K562 (cell line): ENCODE data around the gene GLUD1. TPM values are rescaled to one million over a fixed set of nuclear protein-coding genes. Genes with fewer than 3 reads are reported as not detected.

ENCODE experiments used
- CEBPG ChIP-seq, 3 experiments: fragments of 200-800 bp in 1 of 3; sonication (Bioruptor generic) in 1 of 3; sonication (generic) in 1 of 3; formaldehyde crosslinking in 1 of 3; IDR thresholded peaks in 2 of 3; conservative IDR thresholded peaks in 1 of 3; 2 replicates each; pipeline versions ENCODE4 v1.6.1 to v1.8.0; 2016 to 2022; ENCODE audit warnings: missing compliant biosample characterization in 2 of 3, missing genetic modification characterization in 2 of 3, mild to moderate bottlenecking in 1 of 3, missing genetic modification reagents in 1 of 3
- CSDE1 ChIP-seq, 2 experiments: fragments of 450-650 bp; IDR thresholded peaks; 2 replicates each; pipeline ENCODE4 v1.6.1; 2016; ENCODE audit warnings: mild to moderate bottlenecking in 1 of 2
- MEIS2 ChIP-seq: fragments of 450-650 bp; IDR thresholded peaks from 2 replicates; pipeline ENCODE4 v1.6.1; 2014; ENCODE audit warnings: mild to moderate bottlenecking; ENCODE audit not compliant: partially characterized antibody
- NCOR1 ChIP-seq: fragments of 450-650 bp; IDR thresholded peaks from 2 replicates; pipeline ENCODE4 v1.6.1; 2016; ENCODE audit warnings: mild to moderate bottlenecking, moderate library complexity
- SUPT5H ChIP-seq: fragments of 450-650 bp; IDR thresholded peaks from 2 replicates; pipeline ENCODE4 v1.6.1; 2016
- polyA plus RNA-seq, 8 experiments: library from polyadenylated mRNA; depleted of rRNA in 4 of 8; stranded (reverse) in 5 of 8; unstranded in 3 of 8; fragments of >200 nt; fragmentation: Nextera tagmentation in 2 of 8; fragmentation: Illumina TruSeq in 1 of 8; extraction: Ambion mirVana in 2 of 8; extraction: Trizol in 1 of 8; gene quantifications; 2 replicates each; pipeline versions ENCODE4 v1.2.1 to v1.2.3, GENCODE V29; 2011 to 2014; ENCODE audit warnings: inconsistent platforms in 1 of 8, missing spikeins in 1 of 8
- total RNA-seq, 7 experiments: library from RNA; depleted of rRNA in 6 of 7; stranded (reverse); fragments of >200 nt in 6 of 7; fragmentation: Illumina TruSeq in 2 of 7; extraction: Trizol in 2 of 7; gene quantifications; 2 replicates each; pipeline versions ENCODE4 v1.2.1 to v1.2.3, GENCODE V29; 2011 to 2021; ENCODE audit warnings: low replicate concordance in 1 of 7
- TF ChIP-seq, protein P1 (sequence below): fragments of 250-450 bp; sonication (Bioruptor Pico); IDR thresholded peaks from 2 replicates; pipeline ENCODE4 v1.5.0; 2021; ENCODE audit warnings: mild to moderate bottlenecking, moderate library complexity
- TF ChIP-seq, protein P2 (sequence below): sonication (generic); formaldehyde crosslinking; IDR thresholded peaks from 2 replicates; pipeline ENCODE4 v1.8.0; 2023; ENCODE audit warnings: missing genetic modification reagents, mild to moderate bottlenecking, borderline replicate concordance
- TF ChIP-seq, protein P3 (sequence below), 2 experiments: fragments of 450-650 bp; IDR thresholded peaks; 2 replicates each; pipeline ENCODE4 v1.6.1; 2018; ENCODE audit warnings: mild to moderate bottlenecking in 2 of 2, low read depth in 1 of 2; ENCODE audit not compliant: partially characterized antibody in 2 of 2
- TF ChIP-seq, protein P4 (sequence below): sonication (generic); formaldehyde crosslinking; IDR thresholded peaks from 2 replicates; pipeline ENCODE4 v1.8.1; 2023; ENCODE audit warnings: mild to moderate bottlenecking, missing genetic modification reagents, moderate library complexity

Gene GLUD1
- total and polyA plus RNA-seq, 9 of the 15 experiments (the other 6 are each of a cell fraction or from before 2014, with no cell fraction given): 21.9 to 92.0 (median 76.3) TPM

DNA sequence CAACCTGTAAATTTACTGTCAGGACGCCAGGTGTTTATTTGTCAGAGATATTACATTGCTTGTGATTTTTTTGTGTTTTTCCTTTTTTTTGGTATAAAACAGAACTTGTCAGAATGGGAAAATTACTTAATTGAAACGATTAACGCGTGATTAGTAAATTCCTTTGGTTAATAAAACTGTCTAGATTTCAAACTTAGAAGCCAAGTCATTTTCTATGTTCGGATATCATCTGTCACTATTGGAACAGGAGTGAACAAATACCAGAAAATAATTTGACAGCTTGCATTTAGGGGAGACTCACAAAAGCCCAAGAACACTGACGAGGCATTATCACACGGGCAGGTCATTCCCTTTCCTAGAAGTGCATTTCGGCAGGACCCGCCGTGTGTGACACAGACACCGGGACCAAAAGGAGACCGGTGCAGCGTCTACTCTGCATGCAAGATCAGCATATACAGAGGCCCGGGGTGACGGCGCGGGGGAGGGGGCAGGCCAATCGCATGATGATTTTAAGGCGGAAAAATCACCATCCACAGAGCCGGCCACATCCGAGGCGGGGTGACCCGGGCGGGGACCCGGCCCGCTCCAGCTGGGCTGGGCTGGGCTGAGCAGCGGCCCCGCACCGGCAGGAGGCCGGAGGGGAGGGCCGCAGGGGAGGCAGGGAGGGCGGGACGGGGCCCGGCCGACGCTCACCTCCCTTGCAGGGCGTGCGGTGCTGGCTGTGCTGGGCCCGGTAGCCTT lies 841 bp downstream of the GLUD1 start (continued):
- TF ChIP-seq, protein P1, sequence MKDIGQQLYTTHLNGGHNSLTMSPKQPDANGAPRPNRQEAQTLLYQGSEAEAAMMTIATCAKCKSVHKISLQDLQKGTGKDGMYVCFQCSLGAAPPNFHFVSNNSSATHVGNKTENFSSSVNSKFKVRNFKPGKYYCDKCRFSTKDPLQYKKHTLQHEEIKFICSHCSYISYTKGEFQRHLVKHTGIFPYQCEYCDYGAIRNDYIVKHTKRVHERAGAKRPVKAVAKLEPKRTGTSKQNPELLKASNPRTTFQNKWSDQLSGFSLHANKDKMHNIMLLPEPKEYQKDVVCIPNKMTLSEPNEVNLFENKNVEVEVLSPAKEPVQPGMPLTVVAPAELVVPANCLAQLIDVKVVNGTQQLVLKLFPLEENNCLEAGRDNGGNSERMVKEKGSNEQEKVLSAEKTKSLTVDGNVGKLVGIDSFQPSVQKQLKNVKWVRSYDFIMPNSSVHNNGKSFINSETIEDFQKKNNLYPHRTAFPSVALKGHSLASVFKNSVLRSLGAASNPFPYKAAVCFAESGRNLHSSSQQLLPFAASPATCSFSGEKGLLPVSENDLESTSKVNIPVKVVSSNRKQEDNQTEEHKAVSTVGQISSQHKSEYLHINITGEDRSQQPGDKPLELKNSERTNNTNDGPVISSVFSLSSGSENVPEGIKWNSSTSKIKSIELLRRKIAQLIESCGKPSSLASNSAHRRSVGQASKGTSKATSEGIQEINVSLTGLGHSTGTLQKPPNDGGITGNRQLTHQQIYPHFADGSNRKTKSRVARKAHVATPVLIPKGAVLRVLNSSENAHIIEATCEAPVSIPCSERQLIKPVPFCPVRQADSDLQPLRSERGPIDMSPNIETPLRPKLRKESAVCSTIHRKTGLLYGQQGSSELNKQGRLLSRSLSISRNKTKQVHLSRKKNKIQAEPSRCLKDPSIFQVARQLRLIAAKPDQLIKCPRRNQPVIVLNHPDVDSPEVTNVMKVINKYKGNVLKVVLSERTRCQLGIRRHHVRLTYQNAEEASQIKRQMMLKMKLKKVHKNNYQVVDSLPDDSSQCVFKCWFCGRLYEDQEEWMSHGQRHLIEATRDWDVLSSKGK (CRISPR knock-in tag): no peak
- TF ChIP-seq CSDE1 (IDR thresholded peaks at IDR 0.05) (no peak), MEIS2 (no peak), CEBPG (CRISPR knock-in tag; IDR thresholded peaks at IDR 0.05) (no peak), CEBPG (tag; conservative IDR thresholded peaks at IDR 0.05 in 1 of 2, IDR thresholded peaks at IDR 0.05 in 1 of 2) (no peak), NCOR1 (no peak), SUPT5H (no peak)
- TF ChIP-seq, protein P2, sequence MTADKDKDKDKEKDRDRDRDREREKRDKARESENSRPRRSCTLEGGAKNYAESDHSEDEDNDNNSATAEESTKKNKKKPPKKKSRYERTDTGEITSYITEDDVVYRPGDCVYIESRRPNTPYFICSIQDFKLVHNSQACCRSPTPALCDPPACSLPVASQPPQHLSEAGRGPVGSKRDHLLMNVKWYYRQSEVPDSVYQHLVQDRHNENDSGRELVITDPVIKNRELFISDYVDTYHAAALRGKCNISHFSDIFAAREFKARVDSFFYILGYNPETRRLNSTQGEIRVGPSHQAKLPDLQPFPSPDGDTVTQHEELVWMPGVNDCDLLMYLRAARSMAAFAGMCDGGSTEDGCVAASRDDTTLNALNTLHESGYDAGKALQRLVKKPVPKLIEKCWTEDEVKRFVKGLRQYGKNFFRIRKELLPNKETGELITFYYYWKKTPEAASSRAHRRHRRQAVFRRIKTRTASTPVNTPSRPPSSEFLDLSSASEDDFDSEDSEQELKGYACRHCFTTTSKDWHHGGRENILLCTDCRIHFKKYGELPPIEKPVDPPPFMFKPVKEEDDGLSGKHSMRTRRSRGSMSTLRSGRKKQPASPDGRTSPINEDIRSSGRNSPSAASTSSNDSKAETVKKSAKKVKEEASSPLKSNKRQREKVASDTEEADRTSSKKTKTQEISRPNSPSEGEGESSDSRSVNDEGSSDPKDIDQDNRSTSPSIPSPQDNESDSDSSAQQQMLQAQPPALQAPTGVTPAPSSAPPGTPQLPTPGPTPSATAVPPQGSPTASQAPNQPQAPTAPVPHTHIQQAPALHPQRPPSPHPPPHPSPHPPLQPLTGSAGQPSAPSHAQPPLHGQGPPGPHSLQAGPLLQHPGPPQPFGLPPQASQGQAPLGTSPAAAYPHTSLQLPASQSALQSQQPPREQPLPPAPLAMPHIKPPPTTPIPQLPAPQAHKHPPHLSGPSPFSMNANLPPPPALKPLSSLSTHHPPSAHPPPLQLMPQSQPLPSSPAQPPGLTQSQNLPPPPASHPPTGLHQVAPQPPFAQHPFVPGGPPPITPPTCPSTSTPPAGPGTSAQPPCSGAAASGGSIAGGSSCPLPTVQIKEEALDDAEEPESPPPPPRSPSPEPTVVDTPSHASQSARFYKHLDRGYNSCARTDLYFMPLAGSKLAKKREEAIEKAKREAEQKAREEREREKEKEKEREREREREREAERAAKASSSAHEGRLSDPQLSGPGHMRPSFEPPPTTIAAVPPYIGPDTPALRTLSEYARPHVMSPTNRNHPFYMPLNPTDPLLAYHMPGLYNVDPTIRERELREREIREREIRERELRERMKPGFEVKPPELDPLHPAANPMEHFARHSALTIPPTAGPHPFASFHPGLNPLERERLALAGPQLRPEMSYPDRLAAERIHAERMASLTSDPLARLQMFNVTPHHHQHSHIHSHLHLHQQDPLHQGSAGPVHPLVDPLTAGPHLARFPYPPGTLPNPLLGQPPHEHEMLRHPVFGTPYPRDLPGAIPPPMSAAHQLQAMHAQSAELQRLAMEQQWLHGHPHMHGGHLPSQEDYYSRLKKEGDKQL (CRISPR knock-in tag): no peak
- TF ChIP-seq, protein P3, sequence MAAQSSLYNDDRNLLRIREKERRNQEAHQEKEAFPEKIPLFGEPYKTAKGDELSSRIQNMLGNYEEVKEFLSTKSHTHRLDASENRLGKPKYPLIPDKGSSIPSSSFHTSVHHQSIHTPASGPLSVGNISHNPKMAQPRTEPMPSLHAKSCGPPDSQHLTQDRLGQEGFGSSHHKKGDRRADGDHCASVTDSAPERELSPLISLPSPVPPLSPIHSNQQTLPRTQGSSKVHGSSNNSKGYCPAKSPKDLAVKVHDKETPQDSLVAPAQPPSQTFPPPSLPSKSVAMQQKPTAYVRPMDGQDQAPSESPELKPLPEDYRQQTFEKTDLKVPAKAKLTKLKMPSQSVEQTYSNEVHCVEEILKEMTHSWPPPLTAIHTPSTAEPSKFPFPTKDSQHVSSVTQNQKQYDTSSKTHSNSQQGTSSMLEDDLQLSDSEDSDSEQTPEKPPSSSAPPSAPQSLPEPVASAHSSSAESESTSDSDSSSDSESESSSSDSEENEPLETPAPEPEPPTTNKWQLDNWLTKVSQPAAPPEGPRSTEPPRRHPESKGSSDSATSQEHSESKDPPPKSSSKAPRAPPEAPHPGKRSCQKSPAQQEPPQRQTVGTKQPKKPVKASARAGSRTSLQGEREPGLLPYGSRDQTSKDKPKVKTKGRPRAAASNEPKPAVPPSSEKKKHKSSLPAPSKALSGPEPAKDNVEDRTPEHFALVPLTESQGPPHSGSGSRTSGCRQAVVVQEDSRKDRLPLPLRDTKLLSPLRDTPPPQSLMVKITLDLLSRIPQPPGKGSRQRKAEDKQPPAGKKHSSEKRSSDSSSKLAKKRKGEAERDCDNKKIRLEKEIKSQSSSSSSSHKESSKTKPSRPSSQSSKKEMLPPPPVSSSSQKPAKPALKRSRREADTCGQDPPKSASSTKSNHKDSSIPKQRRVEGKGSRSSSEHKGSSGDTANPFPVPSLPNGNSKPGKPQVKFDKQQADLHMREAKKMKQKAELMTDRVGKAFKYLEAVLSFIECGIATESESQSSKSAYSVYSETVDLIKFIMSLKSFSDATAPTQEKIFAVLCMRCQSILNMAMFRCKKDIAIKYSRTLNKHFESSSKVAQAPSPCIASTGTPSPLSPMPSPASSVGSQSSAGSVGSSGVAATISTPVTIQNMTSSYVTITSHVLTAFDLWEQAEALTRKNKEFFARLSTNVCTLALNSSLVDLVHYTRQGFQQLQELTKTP (IDR thresholded peaks at IDR 0.05; ENCODE audit: low read depth in 1 of 2, partially characterized antibody in 2 of 2): no peak
- TF ChIP-seq, protein P4, sequence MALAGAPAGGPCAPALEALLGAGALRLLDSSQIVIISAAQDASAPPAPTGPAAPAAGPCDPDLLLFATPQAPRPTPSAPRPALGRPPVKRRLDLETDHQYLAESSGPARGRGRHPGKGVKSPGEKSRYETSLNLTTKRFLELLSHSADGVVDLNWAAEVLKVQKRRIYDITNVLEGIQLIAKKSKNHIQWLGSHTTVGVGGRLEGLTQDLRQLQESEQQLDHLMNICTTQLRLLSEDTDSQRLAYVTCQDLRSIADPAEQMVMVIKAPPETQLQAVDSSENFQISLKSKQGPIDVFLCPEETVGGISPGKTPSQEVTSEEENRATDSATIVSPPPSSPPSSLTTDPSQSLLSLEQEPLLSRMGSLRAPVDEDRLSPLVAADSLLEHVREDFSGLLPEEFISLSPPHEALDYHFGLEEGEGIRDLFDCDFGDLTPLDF (CRISPR knock-in tag): no peak
